ENCODE data around the gene AVL9.
A peak's percentile ranks its signal among the peaks of the same experiment; 100 is the strongest.

Gene AVL9

GRCh38 chr7:32481176-32481575, 14.1 kb upstream of the AVL9 start:
- TF ChIP-seq GATA2 (IDR thresholded peaks at IDR 0.05; ENCODE audit: low read depth, low read length) (no peak), GATA3 (IDR thresholded peaks at IDR 0.05; ENCODE audit: low read depth, low read length) (no peak)

GRCh38 chr7:32481921-32482320, 13.4 kb upstream of the AVL9 start:
- TF ChIP-seq GATA3 (IDR thresholded peaks at IDR 0.05; ENCODE audit: low read depth, low read length) (peak; percentile 23; the same call in 1 of the 2 replicates), GATA2 (IDR thresholded peaks at IDR 0.05; ENCODE audit: low read depth, low read length) (peak; percentile 37; the same call in 1 of the 2 replicates)

- no peak for TF ChIP-seq GATA2 (IDR thresholded peaks at IDR 0.05; ENCODE audit: low read depth, low read length)
- no peak for TF ChIP-seq GATA3 (IDR thresholded peaks at IDR 0.05; ENCODE audit: low read depth, low read length)
Measured at GRCh38 chr7:32489788-32490126, 5.5 kb upstream of the AVL9 start.

GRCh38 chr7:32490127-32490796, 5.0 kb upstream of the AVL9 start, which contains the start of gene LSM5:
Gene LSM5 (minus strand): TSS chr7:32490380. CDS start chr7:32490365, 15 bp downstream.
- TF ChIP-seq GATA2 (IDR thresholded peaks at IDR 0.05; ENCODE audit: low read depth, low read length) (peak; percentile 25; the same call in 1 of the 2 replicates), GATA3 (IDR thresholded peaks at IDR 0.05; ENCODE audit: low read depth, low read length) (no peak)

- TF ChIP-seq GATA3 (IDR thresholded peaks at IDR 0.05; ENCODE audit: low read depth, low read length) (no peak), GATA2 (IDR thresholded peaks at IDR 0.05; ENCODE audit: low read depth, low read length) (no peak)
Measured at GRCh38 chr7:32494946-32495297, 367 bp upstream of the AVL9 start.

GRCh38 chr7:32496052-32496813, 944 bp downstream of the AVL9 start:
- TF ChIP-seq GATA2 (IDR thresholded peaks at IDR 0.05; ENCODE audit: low read depth, low read length) (no peak), GATA3 (IDR thresholded peaks at IDR 0.05; ENCODE audit: low read depth, low read length) (no peak)

GRCh38 chr7:32500922-32501341, 5.6 kb downstream of the AVL9 start:
- no peak for TF ChIP-seq GATA3 (IDR thresholded peaks at IDR 0.05; ENCODE audit: low read depth, low read length)
- TF ChIP-seq GATA2 (IDR thresholded peaks at IDR 0.05; ENCODE audit: low read depth, low read length): no peak

GRCh38 chr7:32501522-32501921, 6.2 kb downstream of the AVL9 start:
- no peak for TF ChIP-seq GATA3 (IDR thresholded peaks at IDR 0.05; ENCODE audit: low read depth, low read length)
- no peak for TF ChIP-seq GATA2 (IDR thresholded peaks at IDR 0.05; ENCODE audit: low read depth, low read length)

GRCh38 chr7:32502728-32503127, 7.4 kb downstream of the AVL9 start:
- TF ChIP-seq GATA3 (IDR thresholded peaks at IDR 0.05; ENCODE audit: low read depth, low read length): no peak
- no peak for TF ChIP-seq GATA2 (IDR thresholded peaks at IDR 0.05; ENCODE audit: low read depth, low read length)

GRCh38 chr7:32506266-32507054, 11.2 kb downstream of the AVL9 start:
- TF ChIP-seq GATA3 (IDR thresholded peaks at IDR 0.05; ENCODE audit: low read depth, low read length) (no peak), GATA2 (IDR thresholded peaks at IDR 0.05; ENCODE audit: low read depth, low read length) (no peak)

- TF ChIP-seq GATA2 (IDR thresholded peaks at IDR 0.05; ENCODE audit: low read depth, low read length) (no peak), GATA3 (IDR thresholded peaks at IDR 0.05; ENCODE audit: low read depth, low read length) (no peak)
Measured at GRCh38 chr7:32507414-32507813, 12.1 kb downstream of the AVL9 start.

- TF ChIP-seq GATA2 (IDR thresholded peaks at IDR 0.05; ENCODE audit: low read depth, low read length): no peak
- TF ChIP-seq GATA3 (IDR thresholded peaks at IDR 0.05; ENCODE audit: low read depth, low read length): no peak
Measured at GRCh38 chr7:32511791-32512190, 16.5 kb downstream of the AVL9 start.

GRCh38 chr7:32513210-32513609, 17.9 kb downstream of the AVL9 start:
- TF ChIP-seq GATA3 (IDR thresholded peaks at IDR 0.05; ENCODE audit: low read depth, low read length): no peak
- no peak for TF ChIP-seq GATA2 (IDR thresholded peaks at IDR 0.05; ENCODE audit: low read depth, low read length)

- TF ChIP-seq GATA2 (IDR thresholded peaks at IDR 0.05; ENCODE audit: low read depth, low read length): no peak
- TF ChIP-seq GATA3 (IDR thresholded peaks at IDR 0.05; ENCODE audit: low read depth, low read length): no peak
Measured at GRCh38 chr7:32515890-32516550, 20.7 kb downstream of the AVL9 start.

All from SH-SY5Y (cell line).